Left lung (tissue), 10 donors: Measurements from ENCODE around the gene OXTR. TPM values are rescaled to one million over a fixed set of nuclear protein-coding genes. Genes with fewer than 3 reads are reported as not detected.

ENCODE experiments used
- ATAC-seq: fragments of 200-7000 bp; cut with Tn5 transposase; one replicate; pipeline ENCODE4 v1.9.1; 2020; ENCODE audit warnings: moderate library complexity
- DNase-seq, 4 donors: peaks; one replicate each; pipeline ENCODE4 v3.0.0-alpha.2; 2013 to 2020
- H3K27ac ChIP-seq, 2 donors: fragments of 200-600 bp; sonication (generic) in 1 of 2; one replicate each; pipeline versions ENCODE4 v1.5.0 to v1.8.0; 2020 to 2021
- H3K27me3 ChIP-seq, 2 donors: fragments of 200-600 bp; sonication (generic) in 1 of 2; one replicate each; pipeline versions ENCODE4 v1.5.0 to v1.8.0; 2020 to 2021
- H3K36me3 ChIP-seq, 2 donors: fragments of 200-600 bp; sonication (generic) in 1 of 2; one replicate each; pipeline versions ENCODE4 v1.5.0 to v1.8.0; 2020 to 2021
- H3K4me1 ChIP-seq, 2 donors: fragments of 200-600 bp; one replicate each; pipeline ENCODE4 v1.8.0; 2021
- H3K4me3 ChIP-seq, 2 donors: fragments of 200-600 bp; sonication (generic) in 1 of 2; one replicate each; pipeline versions ENCODE4 v1.5.0 to v1.8.0; 2020 to 2021; ENCODE audit warnings: mild to moderate bottlenecking in 1 of 2
- H3K9me3 ChIP-seq, 2 donors: fragments of 200-600 bp; sonication (generic) in 1 of 2; one replicate each; pipeline versions ENCODE4 v1.5.0 to v1.8.0; 2020 to 2021
- intact Hi-C, 2 donors: fragments of 100-400 bp; cut with DNase I; formaldehyde crosslinking; loops; one replicate each; pipeline versions ENCODE4 v1.11.2 to v1.14.2; 2022
- polyA plus RNA-seq, 6 donors: library from polyadenylated mRNA; unstranded; fragments of 120-200 nt; gene quantifications; one replicate each; pipeline ENCODE4 v1.2.1, GENCODE V29; 2013; ENCODE audit not compliant: insufficient read length in 6 of 6
- total RNA-seq, 2 donors: library from RNA; stranded (reverse); fragmentation: NEBNext Ultra II Directional; extraction: Animal tissue kit (Norgen Biotek cat#: 25700); gene quantifications; one replicate each; pipeline ENCODE4 v1.2.1, GENCODE V29; 2021
- TF ChIP-seq, protein P1 (sequence below), 2 donors: fragments of 200-600 bp; sonication (generic) in 1 of 2; IDR thresholded peaks; one replicate each; pipeline versions ENCODE4 v1.5.0 to v1.8.0; 2021; ENCODE audit warnings: antibody characterized with exemption in 2 of 2
- donor health status: DM: no; HTN: yes; CAD: no.
- donor health status: DM: no; HTN: no; CAD: no.

OXTR gene
- total and polyA plus RNA-seq, 8 donors: 0.82 to 4.9 (median 1.5) TPM

DNA sequence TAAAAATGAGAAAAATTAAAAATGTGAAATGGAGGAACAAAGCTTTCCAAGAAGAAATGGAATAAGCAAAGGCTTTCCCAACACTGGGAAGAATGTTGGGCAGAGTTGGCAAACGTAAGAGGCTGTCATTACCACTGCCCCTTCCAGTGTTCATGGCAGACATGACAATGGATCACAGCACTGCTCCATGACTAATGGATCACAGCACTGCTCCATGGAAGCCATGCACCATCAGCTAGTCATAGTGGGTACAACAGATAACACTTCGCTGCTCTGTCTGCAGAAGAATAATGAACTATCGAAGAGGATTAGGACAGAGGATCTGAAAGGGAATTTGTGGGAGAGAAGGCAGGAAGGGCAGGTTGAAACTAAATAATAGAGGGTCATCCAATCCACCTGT, 30.8 kb downstream of the OXTR start:
- intact Hi-C loops: no loop called here
- DNase-seq (no peak), ATAC-seq (no peak)
- no peak overlapping the region for H3K27ac ChIP-seq
- TF ChIP-seq, protein P1, sequence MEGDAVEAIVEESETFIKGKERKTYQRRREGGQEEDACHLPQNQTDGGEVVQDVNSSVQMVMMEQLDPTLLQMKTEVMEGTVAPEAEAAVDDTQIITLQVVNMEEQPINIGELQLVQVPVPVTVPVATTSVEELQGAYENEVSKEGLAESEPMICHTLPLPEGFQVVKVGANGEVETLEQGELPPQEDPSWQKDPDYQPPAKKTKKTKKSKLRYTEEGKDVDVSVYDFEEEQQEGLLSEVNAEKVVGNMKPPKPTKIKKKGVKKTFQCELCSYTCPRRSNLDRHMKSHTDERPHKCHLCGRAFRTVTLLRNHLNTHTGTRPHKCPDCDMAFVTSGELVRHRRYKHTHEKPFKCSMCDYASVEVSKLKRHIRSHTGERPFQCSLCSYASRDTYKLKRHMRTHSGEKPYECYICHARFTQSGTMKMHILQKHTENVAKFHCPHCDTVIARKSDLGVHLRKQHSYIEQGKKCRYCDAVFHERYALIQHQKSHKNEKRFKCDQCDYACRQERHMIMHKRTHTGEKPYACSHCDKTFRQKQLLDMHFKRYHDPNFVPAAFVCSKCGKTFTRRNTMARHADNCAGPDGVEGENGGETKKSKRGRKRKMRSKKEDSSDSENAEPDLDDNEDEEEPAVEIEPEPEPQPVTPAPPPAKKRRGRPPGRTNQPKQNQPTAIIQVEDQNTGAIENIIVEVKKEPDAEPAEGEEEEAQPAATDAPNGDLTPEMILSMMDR (IDR thresholded peaks at IDR 0.05): no peak
- peaks cover 0 to 8% of the 10 kb centered on the region in 2 donors for H3K27me3 ChIP-seq
- no peak overlapping the region for H3K4me3 ChIP-seq
- H3K9me3 ChIP-seq: no peaks in the 10 kb centered on the region
- no peaks in the 10 kb centered on the region for H3K36me3 ChIP-seq
- H3K4me1 ChIP-seq: no peaks in the 10 kb centered on the region

DNA sequence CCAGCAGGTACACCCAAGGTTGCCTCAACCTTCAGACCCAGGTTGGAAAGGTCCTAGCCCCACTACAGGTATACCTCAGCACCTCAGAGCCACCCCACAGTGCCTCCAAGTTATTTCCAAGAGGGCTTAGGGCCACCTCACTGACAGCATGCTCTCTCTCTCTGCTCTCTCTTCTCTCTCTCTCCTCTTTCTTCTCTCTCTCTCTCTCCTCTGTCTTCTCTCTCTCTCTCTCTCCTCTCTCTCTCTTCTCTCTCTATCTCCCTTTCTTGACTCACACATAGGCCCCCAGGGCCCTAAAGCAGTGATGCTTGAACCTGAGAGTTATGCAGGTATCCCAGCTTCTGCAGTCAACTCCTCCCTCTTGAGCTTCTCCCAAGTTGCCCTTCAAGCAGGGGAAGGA, 31.6 kb downstream of the OXTR start:
- Histone ChIP-seq H3K9me3 (no peaks in the 10 kb centered on the region), H3K4me3 (no peak overlapping the region), H3K27me3 (peaks cover 0 to 8% of the 10 kb centered on the region in 2 donors), H3K27ac (no peak overlapping the region), H3K36me3 (no peaks in the 10 kb centered on the region), H3K4me1 (no peaks in the 10 kb centered on the region)
- TF ChIP-seq, protein P1 (IDR thresholded peaks at IDR 0.05): no peak
- ATAC-seq: no peak
- DNase-seq: no peak
- intact Hi-C loops: no loop called here

DNA sequence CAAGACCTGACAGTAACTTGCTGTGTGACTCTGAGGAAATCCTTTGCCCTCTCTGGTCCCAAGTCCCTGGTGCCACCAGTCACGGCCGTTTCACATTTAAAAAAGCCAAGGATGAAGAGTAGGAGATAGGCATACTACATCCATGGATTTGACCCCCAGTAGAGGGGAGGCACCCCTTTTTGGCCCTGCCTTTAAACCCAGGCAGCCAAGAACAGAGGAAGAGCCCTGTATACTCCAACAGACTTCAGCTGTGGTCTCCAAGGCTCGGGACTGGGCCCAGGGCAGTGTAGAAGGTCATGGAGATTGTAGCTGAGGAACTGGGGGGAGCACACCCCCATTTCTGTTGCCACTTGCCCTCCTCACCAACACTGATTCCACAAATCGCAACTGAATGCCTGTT, 32.1 kb downstream of the OXTR start:
- Histone ChIP-seq H3K27me3 (peaks cover 0 to 8% of the 10 kb centered on the region in 2 donors), H3K36me3 (no peaks in the 10 kb centered on the region), H3K9me3 (no peaks in the 10 kb centered on the region), H3K27ac (no peak overlapping the region), H3K4me3 (no peak overlapping the region), H3K4me1 (no peaks in the 10 kb centered on the region)
- TF ChIP-seq, protein P1 (IDR thresholded peaks at IDR 0.05): no peak
- intact Hi-C loops: no loop called here
- ATAC-seq (no peak), DNase-seq (no peak)

DNA sequence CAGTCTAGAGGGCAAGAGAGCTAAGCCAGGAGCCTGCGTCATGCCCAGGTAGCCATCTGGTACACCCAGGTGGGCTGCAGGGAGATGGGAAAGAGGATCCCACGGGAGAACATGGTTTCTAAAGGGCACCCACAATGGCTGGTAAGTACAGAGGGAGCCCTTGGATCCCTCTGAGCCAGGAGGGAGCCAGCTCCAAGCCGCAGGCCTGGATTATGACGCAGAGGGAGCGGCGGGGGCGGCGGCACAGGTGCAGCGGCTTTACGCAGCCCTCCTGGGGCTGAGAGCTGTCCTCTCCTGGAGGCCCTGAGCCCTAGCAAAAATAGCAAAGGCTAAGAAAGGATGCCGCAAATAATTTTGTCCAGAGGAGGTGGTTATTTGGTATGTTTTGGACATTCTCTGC, 33.0 kb downstream of the OXTR start:
- TF ChIP-seq, protein P1 (IDR thresholded peaks at IDR 0.05): no peak
- Histone ChIP-seq H3K27ac (no peak overlapping the region), H3K27me3 (peaks cover 0 to 3% of the 10 kb centered on the region in 2 donors), H3K36me3 (no peaks in the 10 kb centered on the region), H3K4me1 (no peaks in the 10 kb centered on the region), H3K4me3 (no peak overlapping the region), H3K9me3 (no peaks in the 10 kb centered on the region)
- intact Hi-C loops: no loop called here
- DNase-seq: no peak
- ATAC-seq: no peak

DNA sequence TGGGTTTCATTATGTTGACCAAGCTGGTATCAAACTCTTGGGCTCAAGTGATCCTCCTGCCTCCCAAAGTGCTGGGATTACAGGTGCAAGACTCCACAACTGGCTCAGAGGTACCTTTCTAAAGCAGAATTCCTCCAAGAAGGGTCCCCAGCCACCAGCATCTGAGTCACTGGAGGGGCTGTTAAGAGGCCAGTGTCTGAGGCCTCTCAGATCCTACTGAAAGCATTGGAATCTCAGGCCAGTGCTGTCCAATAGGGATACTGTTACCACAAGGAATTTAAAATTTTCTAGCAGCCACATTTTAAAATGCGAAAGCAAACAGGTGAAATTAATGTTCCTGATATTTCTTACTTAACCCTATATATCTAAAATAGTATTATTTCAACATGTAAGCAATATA, 34.5 kb downstream of the OXTR start:
- Histone ChIP-seq H3K27ac (no peak overlapping the region), H3K4me3 (no peak overlapping the region), H3K4me1 (no peaks in the 10 kb centered on the region), H3K9me3 (no peaks in the 10 kb centered on the region), H3K36me3 (no peaks in the 10 kb centered on the region), H3K27me3 (no peaks in the 10 kb centered on the region)
- TF ChIP-seq, protein P1 (IDR thresholded peaks at IDR 0.05): no peak
- no peak for ATAC-seq
- intact Hi-C loops: no loop called here
- DNase-seq: no peak
